ENCODE results near the gene HNRNPA3.

DNA sequence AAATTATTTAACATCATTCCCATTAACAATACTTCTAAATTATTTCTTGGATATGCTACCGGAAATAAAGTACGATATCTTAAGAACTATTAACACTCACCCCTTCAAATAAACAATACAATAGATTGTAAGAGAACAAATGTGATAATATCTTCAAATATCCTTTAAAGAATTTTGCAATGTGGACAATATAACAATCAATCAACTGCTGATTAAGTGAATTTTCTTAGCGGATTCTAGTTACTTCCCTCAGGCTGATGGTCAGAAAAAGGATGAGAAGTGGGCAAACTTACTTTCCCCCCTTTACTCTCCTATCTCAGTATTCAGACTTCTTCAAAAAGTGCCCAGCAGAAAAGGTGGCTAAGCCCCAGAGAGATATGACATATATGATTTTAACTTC lies 41.1 kb downstream of the HNRNPA3 start:
- TF ChIP-seq, protein P1, sequence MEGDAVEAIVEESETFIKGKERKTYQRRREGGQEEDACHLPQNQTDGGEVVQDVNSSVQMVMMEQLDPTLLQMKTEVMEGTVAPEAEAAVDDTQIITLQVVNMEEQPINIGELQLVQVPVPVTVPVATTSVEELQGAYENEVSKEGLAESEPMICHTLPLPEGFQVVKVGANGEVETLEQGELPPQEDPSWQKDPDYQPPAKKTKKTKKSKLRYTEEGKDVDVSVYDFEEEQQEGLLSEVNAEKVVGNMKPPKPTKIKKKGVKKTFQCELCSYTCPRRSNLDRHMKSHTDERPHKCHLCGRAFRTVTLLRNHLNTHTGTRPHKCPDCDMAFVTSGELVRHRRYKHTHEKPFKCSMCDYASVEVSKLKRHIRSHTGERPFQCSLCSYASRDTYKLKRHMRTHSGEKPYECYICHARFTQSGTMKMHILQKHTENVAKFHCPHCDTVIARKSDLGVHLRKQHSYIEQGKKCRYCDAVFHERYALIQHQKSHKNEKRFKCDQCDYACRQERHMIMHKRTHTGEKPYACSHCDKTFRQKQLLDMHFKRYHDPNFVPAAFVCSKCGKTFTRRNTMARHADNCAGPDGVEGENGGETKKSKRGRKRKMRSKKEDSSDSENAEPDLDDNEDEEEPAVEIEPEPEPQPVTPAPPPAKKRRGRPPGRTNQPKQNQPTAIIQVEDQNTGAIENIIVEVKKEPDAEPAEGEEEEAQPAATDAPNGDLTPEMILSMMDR (optimal IDR thresholded peaks at IDR 0.05 in 1 of 3, IDR thresholded peaks at IDR 0.05 in 1 of 3, conservative IDR thresholded peaks at IDR 0.05 in 1 of 3; ENCODE audit: extremely low read depth in 1 of 3, insufficient read depth in 2 of 3, low read length in 3 of 3) = no peak
- TF ChIP-seq EZH2 (IDR thresholded peaks at IDR 0.05; ENCODE audit: low read length) = no peak
